HG03457 (cell line): Measurements from ENCODE around the gene DPEP1.

Experiments used
- ATAC-seq: cut with Tn5 transposase; IDR thresholded peaks from one replicate; pipeline ENCODE4 v1.9.1; 2021; ENCODE audit warnings: moderate number of reproducible peaks; ENCODE audit not compliant: unreplicated experiment

DPEP1 gene

GRCh38 chr16:89678258-89678657 lies 64.8 kb downstream of the DPEP1 start:
- ATAC-seq: no peak

GRCh38 chr16:89685916-89686315 lies 72.5 kb downstream of the DPEP1 start:
- ATAC-seq: no peak

- peak; percentile 67 for ATAC-seq
These were observed 73.2 kb downstream of the DPEP1 start, which contains the start of gene CDK10 for GRCh38 chr16:89686520-89687091. TSS of gene CDK10 (plus strand) at chr16:89686689. CDS start at chr16:89686711, 22 bp downstream.

GRCh38 chr16:89687092-89687940 lies 73.9 kb downstream of the DPEP1 start:
- peak; percentile 30 for ATAC-seq
